ENCODE measurements around the gene CBARP. TPM values are rescaled to one million over a fixed set of nuclear protein-coding genes. Genes with fewer than 3 reads are reported as not detected.

Gene CBARP
- total and polyA plus RNA-seq, 9 of the 15 experiments (the other 6 are each of a cell fraction or from before 2014, with no cell fraction given), result 0.03 to 8.9 (median 1.2) TPM; not detected in 1

- no peak for TF ChIP-seq ZNF318 (IDR thresholded peaks at IDR 0.05; ENCODE audit: borderline replicate concordance in 1 of 2, low read depth in 1 of 2)
- TF ChIP-seq ARID3B (CRISPR knock-in tag; IDR thresholded peaks at IDR 0.05; ENCODE audit: borderline replicate concordance), result no peak
- no peak for TF ChIP-seq MCM3 (IDR thresholded peaks at IDR 0.05)
- TF ChIP-seq TAF15 (IDR thresholded peaks at IDR 0.05; ENCODE audit: low read depth, low read length), result no peak
- TF ChIP-seq TCF7 (IDR thresholded peaks at IDR 0.05; ENCODE audit: borderline replicate concordance), result no peak
- no peak for TF ChIP-seq ZNF354B (CRISPR knock-in tag; IDR thresholded peaks at IDR 0.05)
- no peak for TF ChIP-seq KAT8 (IDR thresholded peaks at IDR 0.05; ENCODE audit: low read depth)
- no peak for TF ChIP-seq ZNF551 (CRISPR knock-in tag; IDR thresholded peaks at IDR 0.05)
- no peak for TF ChIP-seq ZNF561 (CRISPR knock-in tag; conservative IDR thresholded peaks at IDR 0.05)
- TF ChIP-seq RBM15 (IDR thresholded peaks at IDR 0.05; ENCODE audit: insufficient read depth, low read length), result no peak
- no peak for TF ChIP-seq ZBTB34 (CRISPR knock-in tag; IDR thresholded peaks at IDR 0.05)
- TF ChIP-seq SUPT5H (IDR thresholded peaks at IDR 0.05), result peak; percentile 20; the same call in 1 of the 2 replicates
- peak; percentile 69; the same call in 1 of the 2 replicates for TF ChIP-seq POLR2AphosphoS2 (IDR thresholded peaks at IDR 0.05; ENCODE audit: low read length)
- no peak for TF ChIP-seq ZNF398 (CRISPR knock-in tag; IDR thresholded peaks at IDR 0.05)
These were observed 7.9 kb upstream of the CBARP start (continued) for GRCh38 chr19:1245494-1246264.

Data from K562 (cell line).